ENCODE measurements around the gene LHFPL3. TPM values are rescaled to one million over a fixed set of nuclear protein-coding genes. Genes with fewer than 3 reads are reported as not detected.

Gene LHFPL3
- total RNA-seq, 2 experiments from 2014 or later = not detected

- DNase-seq (ENCODE audit: low spot score) = no peak
- Histone ChIP-seq H3K27ac (ENCODE audit: low read depth, low read length, poor library complexity, severe bottlenecking) (no peak overlapping the region), H4K20me1 (ENCODE audit: insufficient read depth, low read length) (no peaks in the 10 kb centered on the region), H3K9me3 (ENCODE audit: low read length) (no peaks in the 10 kb centered on the region), H3K4me1 (ENCODE audit: insufficient read depth, low read length, poor library complexity, severe bottlenecking) (no peaks in the 10 kb centered on the region), H3K9me2 (ENCODE audit: insufficient read depth, low read length) (no peaks in the 10 kb centered on the region), H3K79me2 (ENCODE audit: insufficient read depth, low read depth, low read length) (no peaks in the 10 kb centered on the region), H3K4me3 (ENCODE audit: low read depth, low read length, poor library complexity, severe bottlenecking) (no peak overlapping the region), H3K36me3 (ENCODE audit: insufficient read depth, low read length) (no peaks in the 10 kb centered on the region), H3K4me2 (ENCODE audit: low read length) (no peak overlapping the region), H2AFZ (ENCODE audit: low read length) (no peak overlapping the region)
- TF ChIP-seq EZH2phosphoT487 (IDR thresholded peaks at IDR 0.05; ENCODE audit: borderline replicate concordance, low read depth, low read length) = no peak
- TF ChIP-seq CTCF (conservative IDR thresholded peaks at IDR 0.05; ENCODE audit: low read length) = no peak
- no TSS peak for BruUV-seq (replicated peaks)
- ChIA-PET POLR2A (no interaction called here), CTCF (ENCODE audit: unreplicated experiment) (no interaction called here)
- intact Hi-C loops (cut with micrococcal nuclease; ENCODE audit: unreplicated experiment) = no loop called here
Observed at GRCh38 chr7:104306793-104307192, 21.6 kb upstream of the LHFPL3 start.

GRCh38 chr7:104317948-104318629 is 10.3 kb upstream of the LHFPL3 start:
- no peak overlapping the region for H3K4me3 ChIP-seq (ENCODE audit: low read depth, low read length, poor library complexity, severe bottlenecking)
- BruUV-seq (replicated peaks) = no TSS peak
- TF ChIP-seq CTCF (conservative IDR thresholded peaks at IDR 0.05; ENCODE audit: low read length) = no peak
- no peak for TF ChIP-seq EZH2phosphoT487 (IDR thresholded peaks at IDR 0.05; ENCODE audit: borderline replicate concordance, low read depth, low read length)
- no peaks in the 10 kb centered on the region for H3K9me3 ChIP-seq (ENCODE audit: low read length)
- intact Hi-C loops (cut with micrococcal nuclease; ENCODE audit: unreplicated experiment) = no loop called here
- H3K4me2 ChIP-seq (ENCODE audit: low read length) = no peak overlapping the region
- H4K20me1 ChIP-seq (ENCODE audit: insufficient read depth, low read length) = no peaks in the 10 kb centered on the region
- CTCF ChIA-PET (ENCODE audit: unreplicated experiment) = no interaction called here
- no peak overlapping the region for H2AFZ ChIP-seq (ENCODE audit: low read length)
- H3K27ac ChIP-seq (ENCODE audit: low read depth, low read length, poor library complexity, severe bottlenecking) = no peak overlapping the region
- no peaks in the 10 kb centered on the region for H3K79me2 ChIP-seq (ENCODE audit: insufficient read depth, low read depth, low read length)
- no peaks in the 10 kb centered on the region for H3K4me1 ChIP-seq (ENCODE audit: insufficient read depth, low read length, poor library complexity, severe bottlenecking)
- H3K36me3 ChIP-seq (ENCODE audit: insufficient read depth, low read length) = no peaks in the 10 kb centered on the region
- POLR2A ChIA-PET = no interaction called here
- no peaks in the 10 kb centered on the region for H3K9me2 ChIP-seq (ENCODE audit: insufficient read depth, low read length)
- DNase-seq (ENCODE audit: low spot score) = no peak

- BruUV-seq (replicated peaks) = no TSS peak
- Histone ChIP-seq H3K4me1 (ENCODE audit: insufficient read depth, low read length, poor library complexity, severe bottlenecking) (no peaks in the 10 kb centered on the region), H3K9me2 (ENCODE audit: insufficient read depth, low read length) (no peaks in the 10 kb centered on the region), H3K9me3 (ENCODE audit: low read length) (no peaks in the 10 kb centered on the region), H3K4me2 (ENCODE audit: low read length) (no peak overlapping the region), H3K36me3 (ENCODE audit: insufficient read depth, low read length) (no peaks in the 10 kb centered on the region), H3K4me3 (ENCODE audit: low read depth, low read length, poor library complexity, severe bottlenecking) (no peak overlapping the region), H2AFZ (ENCODE audit: low read length) (no peak overlapping the region), H3K79me2 (ENCODE audit: insufficient read depth, low read depth, low read length) (no peaks in the 10 kb centered on the region), H4K20me1 (ENCODE audit: insufficient read depth, low read length) (no peaks in the 10 kb centered on the region), H3K27ac (ENCODE audit: low read depth, low read length, poor library complexity, severe bottlenecking) (no peak overlapping the region)
- intact Hi-C loops (cut with micrococcal nuclease; ENCODE audit: unreplicated experiment) = no loop called here
- ChIA-PET POLR2A (no interaction called here), CTCF (ENCODE audit: unreplicated experiment) (no interaction called here)
- no peak for DNase-seq (ENCODE audit: low spot score)
- no peak for TF ChIP-seq CTCF (conservative IDR thresholded peaks at IDR 0.05; ENCODE audit: low read length)
- no peak for TF ChIP-seq EZH2phosphoT487 (IDR thresholded peaks at IDR 0.05; ENCODE audit: borderline replicate concordance, low read depth, low read length)
Observed at GRCh38 chr7:104327534-104327933, 869 bp upstream of the LHFPL3 start.

Data from OCI-LY7 (cell line).